HEK293T (cell line): ENCODE data around the gene JAKMIP2.

Source experiments
- CTCF ChIA-PET: fragments of 350-600 bp; formaldehyde crosslinking; extraction: SDS; loops from one replicate; lab custom pipeline; 2021; ENCODE audit warnings: antibody characterized with exemption, inconsistent platforms; lab: Yijun Ruan, JAX
- POLR2A ChIA-PET: fragments of 350-600 bp; formaldehyde crosslinking; extraction: SDS; loops from one replicate; lab custom pipeline; 2020; ENCODE audit warnings: antibody characterized with exemption, inconsistent platforms; lab: Yijun Ruan, JAX
- DNase-seq: peaks from one replicate; pipeline ENCODE4 v3.0.0; 2012; ENCODE audit warnings: mixed read lengths; ENCODE audit errors: extremely low spot score
- ARNT ChIP-seq: fragments of 450-650 bp; IDR thresholded peaks from 2 replicates; pipeline ENCODE4 v1.6.1; 2017; ENCODE audit warnings: mild to moderate bottlenecking
- BHLHE40 ChIP-seq: fragments of 450-650 bp; IDR thresholded peaks from 2 replicates; pipeline ENCODE4 v1.6.1; 2016; ENCODE audit warnings: mild to moderate bottlenecking, moderate library complexity, borderline replicate concordance
- CTBP1 ChIP-seq: fragments of 450-650 bp; IDR thresholded peaks from 2 replicates; pipeline ENCODE4 v1.6.1; 2016; ENCODE audit warnings: borderline replicate concordance
- ELF4 ChIP-seq: fragments of 450-650 bp; IDR thresholded peaks from 2 replicates; pipeline ENCODE4 v1.6.1; 2017; ENCODE audit warnings: antibody characterized with exemption
- FOXA1 ChIP-seq: fragments of 450-650 bp; IDR thresholded peaks from 2 replicates; pipeline ENCODE4 v1.6.1; 2016; ENCODE audit warnings: mild to moderate bottlenecking
- FOXK2 ChIP-seq: fragments of 450-650 bp; IDR thresholded peaks from 2 replicates; pipeline ENCODE4 v1.6.1; 2016; ENCODE audit warnings: mild to moderate bottlenecking
- FOXM1 ChIP-seq: fragments of 450-650 bp; IDR thresholded peaks from 2 replicates; pipeline ENCODE4 v1.6.1; 2017; ENCODE audit warnings: mild to moderate bottlenecking, borderline replicate concordance
- HDGF ChIP-seq: fragments of 450-650 bp; IDR thresholded peaks from 2 replicates; pipeline ENCODE4 v1.6.1; 2017; ENCODE audit warnings: antibody characterized with exemption, borderline replicate concordance
- L3MBTL2 ChIP-seq: fragments of 450-650 bp; conservative IDR thresholded peaks from 2 replicates; pipeline ENCODE4 v1.6.1; 2016; ENCODE audit warnings: mild to moderate bottlenecking
- LEF1 ChIP-seq: fragments of 450-650 bp; IDR thresholded peaks from 2 replicates; pipeline ENCODE4 v1.6.1; 2017; ENCODE audit warnings: mild to moderate bottlenecking, borderline replicate concordance
- NFRKB ChIP-seq: fragments of 450-650 bp; IDR thresholded peaks from 2 replicates; pipeline ENCODE4 v1.6.1; 2016; ENCODE audit warnings: mild to moderate bottlenecking, moderate library complexity
- PKNOX1 ChIP-seq: fragments of 450-650 bp; IDR thresholded peaks from 2 replicates; pipeline ENCODE4 v1.6.1; 2016
- SP1 ChIP-seq: fragments of 450-650 bp; IDR thresholded peaks from 2 replicates; pipeline ENCODE4 v1.6.1; 2017
- SUZ12 ChIP-seq: fragments of 450-650 bp; IDR thresholded peaks from 2 replicates; pipeline ENCODE4 v1.6.1; 2016; ENCODE audit warnings: mild to moderate bottlenecking
- TARDBP ChIP-seq: fragments of 450-650 bp; IDR thresholded peaks from 2 replicates; pipeline ENCODE4 v1.6.1; 2016
- ZNF384 ChIP-seq: fragments of 450-650 bp; IDR thresholded peaks from 2 replicates; pipeline ENCODE4 v1.6.1; 2016

Gene JAKMIP2

DNA sequence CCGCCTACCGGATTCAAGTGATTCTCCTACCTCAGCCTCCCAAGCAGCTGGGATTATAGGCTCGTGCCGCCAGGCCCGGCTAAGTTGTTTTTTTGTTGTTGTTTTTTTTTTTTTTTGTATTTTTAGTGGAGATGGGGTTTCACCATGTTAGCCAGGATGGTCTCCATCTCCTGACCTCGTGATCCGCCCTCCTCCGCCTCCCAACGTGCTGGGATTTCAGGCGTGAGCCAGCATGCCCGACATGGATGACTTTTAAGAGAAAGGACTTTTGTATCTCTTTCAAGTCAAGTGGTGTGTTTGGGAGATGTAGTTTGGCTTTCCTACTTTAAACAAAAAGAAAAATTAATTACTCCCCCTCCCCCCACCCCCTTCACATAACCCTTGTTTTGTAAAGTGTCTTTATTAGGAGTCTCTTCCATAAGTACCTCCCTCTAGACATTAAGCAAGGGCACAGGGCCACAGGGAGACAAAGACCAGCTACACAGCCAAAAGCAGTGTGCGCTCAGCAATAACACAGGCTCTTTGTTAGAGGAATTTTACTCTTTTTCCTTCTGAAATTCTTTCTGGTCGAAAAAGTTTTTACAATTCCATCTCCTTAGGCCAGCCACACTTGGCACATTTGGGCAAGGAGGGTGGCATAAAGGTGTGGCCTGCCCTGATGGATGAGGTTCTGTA lies 31.2 kb downstream of the JAKMIP2 start:
- CTCF ChIA-PET, result no interaction called here
- TF ChIP-seq HDGF (no peak), FOXM1 (no peak), ARNT (no peak), CTBP1 (no peak), ELF4 (no peak), TARDBP (no peak), FOXA1 (no peak), SUZ12 (no peak), L3MBTL2 (no peak), BHLHE40 (no peak), SP1 (no peak), ZNF384 (no peak), NFRKB (no peak), PKNOX1 (no peak), FOXK2 (no peak)
- POLR2A ChIA-PET, result no interaction called here
- DNase-seq, result no peak

GRCh38 chr5:147750065-147750464 lies 32.5 kb downstream of the JAKMIP2 start:
- ChIA-PET CTCF (no interaction called here), POLR2A (no interaction called here)
- TF ChIP-seq ARNT, result no peak
- no peak for TF ChIP-seq FOXM1
- no peak for TF ChIP-seq SUZ12
- TF ChIP-seq PKNOX1, result no peak
- no peak for TF ChIP-seq FOXK2
- no peak for TF ChIP-seq ELF4
- TF ChIP-seq FOXA1, result no peak
- no peak for TF ChIP-seq L3MBTL2
- no peak for TF ChIP-seq SP1
- no peak for TF ChIP-seq HDGF
- TF ChIP-seq ZNF384, result no peak
- TF ChIP-seq NFRKB, result no peak
- TF ChIP-seq TARDBP, result no peak
- no peak for TF ChIP-seq BHLHE40
- TF ChIP-seq CTBP1, result no peak
- no peak for DNase-seq

DNA sequence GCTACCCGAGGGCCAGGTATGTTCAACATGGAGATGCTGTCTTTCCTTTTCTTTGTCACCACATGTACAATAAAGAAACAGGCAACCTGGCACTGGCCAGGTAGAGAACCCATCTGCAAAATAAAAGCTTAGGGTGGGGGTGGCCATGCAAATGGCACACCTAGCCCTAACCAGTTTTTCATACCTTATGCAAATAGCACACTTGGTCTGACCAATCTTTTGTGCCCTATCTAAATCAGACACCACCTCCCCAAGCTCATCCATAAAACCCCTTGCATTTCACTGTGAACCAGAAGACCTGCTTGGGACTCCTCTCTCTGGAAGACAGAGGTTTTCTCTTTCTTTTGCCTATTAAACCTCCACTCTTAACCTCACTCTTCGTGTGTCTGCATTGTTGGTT lies 33.9 kb downstream of the JAKMIP2 start:
- POLR2A ChIA-PET, result no interaction called here
- TF ChIP-seq ZNF384 (no peak), HDGF (no peak), ELF4 (no peak), BHLHE40 (no peak), CTBP1 (no peak), FOXM1 (no peak)
- DNase-seq, result no peak
- CTCF ChIA-PET, result no interaction called here

DNA sequence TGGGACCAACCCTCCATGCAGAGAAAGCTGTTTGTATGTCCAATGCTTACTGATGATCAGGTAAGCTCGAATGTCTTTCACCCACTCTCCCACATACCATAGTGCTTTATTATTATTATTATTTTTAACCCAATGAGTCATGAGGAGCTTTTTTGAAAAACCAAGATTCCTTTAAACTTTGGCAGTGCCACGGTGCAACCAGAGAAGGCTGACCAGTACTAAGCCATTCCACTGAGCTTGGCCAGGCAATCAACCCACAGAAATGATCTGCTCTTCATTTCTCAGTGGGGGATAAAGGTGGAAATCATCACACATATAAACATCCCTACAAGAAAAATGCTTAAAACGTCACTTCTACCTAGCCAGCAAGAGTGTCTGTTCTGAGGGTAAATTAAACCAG lies 35.5 kb downstream of the JAKMIP2 start:
- no peak for DNase-seq
- ChIA-PET POLR2A (no interaction called here), CTCF (no interaction called here)
- TF ChIP-seq ELF4 (no peak), NFRKB (no peak), ZNF384 (no peak)

GRCh38 chr5:147743678-147744374 lies 38.7 kb downstream of the JAKMIP2 start:
- ChIA-PET POLR2A (no interaction called here), CTCF (no interaction called here)

DNA sequence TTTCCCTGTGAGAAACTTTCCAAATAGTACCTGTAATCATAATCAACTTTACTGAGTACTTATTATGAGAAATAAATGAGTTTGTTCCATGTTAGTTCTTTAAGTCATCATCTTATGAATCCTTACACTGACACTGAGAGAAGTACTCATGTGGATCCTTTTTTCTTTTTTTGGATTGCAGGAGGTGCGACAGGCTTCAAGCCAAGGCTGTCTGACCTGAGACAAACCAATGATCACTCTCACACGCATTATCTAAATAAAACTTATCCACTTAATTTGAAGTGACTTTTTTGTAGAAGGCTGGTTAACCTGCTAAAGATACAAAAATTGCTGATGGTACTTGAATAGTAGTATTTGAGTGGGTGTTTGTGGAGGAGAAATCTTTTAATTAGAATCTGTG lies 39.5 kb downstream of the JAKMIP2 start:
- TF ChIP-seq FOXA1 (no peak), NFRKB (no peak), FOXK2 (no peak), PKNOX1 (no peak), ARNT (no peak), ELF4 (no peak), HDGF (no peak), ZNF384 (no peak), TARDBP (no peak), LEF1 (no peak), FOXM1 (no peak), L3MBTL2 (no peak), SP1 (no peak), BHLHE40 (no peak)
- CTCF ChIA-PET, result no interaction called here

More at GRCh38 chr5:147743678-147744374, 38.7 kb downstream of the JAKMIP2 start:
- TF ChIP-seq SP1 (no peak), SUZ12 (no peak)
- DNase-seq, result no peak

More for the DNA sequence above, 39.5 kb downstream of the JAKMIP2 start:
- POLR2A ChIA-PET, result no interaction called here
- DNase-seq, result no peak
